GM19351 (cell line): ENCODE measurements around the gene ARID3A.
A peak's percentile ranks its signal among the peaks of the same experiment; 100 is the strongest.

Experiments used
- ATAC-seq: cut with Tn5 transposase; IDR thresholded peaks from one replicate; pipeline ENCODE4 v1.9.1; 2021; ENCODE audit warnings: mild to moderate bottlenecking, moderate library complexity; ENCODE audit not compliant: unreplicated experiment

The ARID3A gene

DNA sequence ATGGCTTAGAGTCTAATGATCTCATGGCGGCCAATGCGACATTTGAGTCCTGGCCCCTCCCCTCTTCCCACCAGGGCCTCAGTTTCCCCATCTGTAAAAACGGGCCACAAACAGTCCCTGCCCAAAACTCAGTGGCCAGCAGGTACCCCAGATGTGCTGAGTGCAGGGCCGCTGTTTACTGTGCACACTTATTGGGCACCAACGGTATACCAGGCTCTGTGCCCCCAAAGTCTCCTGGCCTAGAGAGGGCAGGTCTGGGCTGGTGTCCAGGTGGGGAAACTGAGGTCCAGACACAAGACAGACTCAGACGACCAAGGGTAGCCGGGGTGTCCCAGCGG lies 34.7 kb downstream of the ARID3A start:
- ATAC-seq, result no peak

DNA sequence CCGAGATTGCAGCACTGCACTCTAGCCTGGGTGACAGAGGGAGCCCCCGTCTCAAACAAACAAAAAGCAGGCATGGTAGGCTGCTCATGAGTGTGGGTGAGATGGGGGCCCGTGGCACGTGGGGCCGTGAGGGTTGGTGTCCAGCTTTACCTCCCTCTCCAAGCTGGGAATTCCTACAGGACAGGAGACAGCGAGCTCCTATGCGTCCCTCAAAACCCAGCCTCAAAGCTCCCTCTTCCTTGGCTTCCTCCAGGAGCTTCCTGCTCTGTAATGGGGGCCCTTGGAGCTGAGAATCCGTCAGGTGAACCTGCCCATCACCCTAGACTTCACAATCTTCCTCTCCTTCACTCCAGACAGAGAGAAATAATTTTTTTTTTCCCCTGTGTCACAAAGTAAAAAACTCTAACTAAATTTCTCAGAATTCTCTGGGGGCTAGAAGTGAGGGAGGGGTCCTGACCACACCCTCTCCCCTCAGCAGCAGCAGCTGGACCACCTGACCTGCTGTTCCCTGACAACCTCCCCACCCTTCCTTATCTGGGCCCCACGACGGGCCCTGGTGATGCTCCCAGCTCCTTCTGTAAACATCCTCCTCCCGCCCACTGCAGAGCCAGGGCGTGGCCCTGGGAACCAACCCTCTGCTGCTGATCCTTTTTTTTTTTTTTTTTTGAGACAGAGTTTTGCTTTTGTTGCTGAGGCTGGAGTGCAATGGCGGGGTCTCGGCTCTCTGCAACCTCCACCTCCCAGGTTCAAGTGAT lies 36.2 kb downstream of the ARID3A start:
- ATAC-seq, result no peak

DNA sequence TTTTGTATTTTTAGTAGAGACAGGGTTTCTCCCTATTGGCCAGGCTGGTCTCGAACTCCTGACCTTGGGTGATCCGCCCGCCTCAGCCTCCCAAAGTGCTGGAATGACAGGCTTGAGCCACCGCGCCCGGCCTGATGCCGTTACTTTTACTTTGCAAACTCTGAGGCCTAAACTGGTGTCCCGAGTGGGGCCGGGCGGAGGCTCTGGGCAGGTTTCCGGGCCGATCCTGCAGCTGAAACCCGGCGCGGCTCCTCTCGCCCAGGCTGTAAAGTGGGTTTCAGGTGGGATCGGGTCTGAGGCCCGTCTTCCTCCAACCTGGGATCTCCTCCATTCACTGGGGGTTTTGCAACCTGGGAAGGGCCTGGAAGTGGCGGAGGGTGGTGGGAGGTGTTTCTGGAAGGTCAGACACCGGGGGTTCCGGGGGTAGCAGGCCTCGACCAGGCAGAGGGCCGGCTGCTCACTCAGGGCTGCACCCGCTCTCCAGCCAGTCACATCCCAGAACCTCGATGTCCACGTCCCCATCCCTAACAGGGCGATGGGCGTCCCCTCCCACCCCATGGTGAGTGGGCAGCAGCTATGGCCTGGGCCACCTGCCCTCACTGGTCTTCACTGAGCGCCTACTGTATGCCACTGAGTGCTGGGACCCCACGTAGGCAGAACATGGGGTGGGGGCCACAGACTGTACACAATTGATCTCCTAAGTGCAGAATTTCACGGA lies 37.0 kb downstream of the ARID3A start:
- ATAC-seq, result no peak

DNA sequence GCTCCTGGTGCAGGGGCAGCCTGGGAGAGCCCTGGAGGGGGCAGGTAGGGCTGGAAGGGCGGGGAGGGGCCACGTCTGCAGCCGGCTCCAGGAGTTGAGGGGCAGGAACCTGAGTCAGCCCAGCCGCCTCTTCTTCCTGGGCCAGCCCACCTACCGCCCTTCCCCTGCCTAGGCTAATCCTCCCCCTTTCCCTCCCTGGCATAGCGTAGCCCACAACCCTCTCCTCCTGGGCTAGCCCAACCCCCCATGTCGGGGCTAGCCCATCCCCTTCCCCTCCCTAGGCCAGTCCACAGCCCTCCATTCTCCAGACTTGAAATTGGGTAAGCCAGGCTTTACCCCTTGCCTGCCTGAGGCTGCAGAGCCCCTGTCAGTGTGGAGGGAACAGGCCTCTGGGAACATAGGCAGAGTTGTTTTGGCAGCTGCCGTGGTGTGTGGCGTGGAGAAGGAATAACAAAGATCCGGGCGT lies 37.7 kb downstream of the ARID3A start:
- no peak for ATAC-seq

DNA sequence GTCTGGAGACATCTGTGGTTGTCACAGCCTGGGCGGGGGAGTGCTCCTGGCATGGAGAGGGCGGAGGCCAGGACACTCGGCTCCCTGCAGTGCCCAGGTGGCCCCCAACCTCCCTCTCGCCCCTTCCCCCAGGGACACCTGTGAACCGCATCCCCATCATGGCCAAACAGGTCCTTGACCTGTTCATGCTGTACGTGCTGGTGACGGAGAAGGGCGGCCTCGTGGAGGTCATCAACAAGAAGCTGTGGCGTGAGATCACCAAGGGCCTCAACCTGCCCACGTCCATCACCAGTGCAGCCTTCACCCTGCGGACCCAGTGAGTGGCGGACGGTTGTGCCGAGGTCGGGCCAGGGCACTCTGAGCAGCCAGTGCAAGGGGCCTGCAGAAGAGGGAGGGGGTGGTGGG lies 38.3 kb downstream of the ARID3A start:
- ATAC-seq, result no peak

DNA sequence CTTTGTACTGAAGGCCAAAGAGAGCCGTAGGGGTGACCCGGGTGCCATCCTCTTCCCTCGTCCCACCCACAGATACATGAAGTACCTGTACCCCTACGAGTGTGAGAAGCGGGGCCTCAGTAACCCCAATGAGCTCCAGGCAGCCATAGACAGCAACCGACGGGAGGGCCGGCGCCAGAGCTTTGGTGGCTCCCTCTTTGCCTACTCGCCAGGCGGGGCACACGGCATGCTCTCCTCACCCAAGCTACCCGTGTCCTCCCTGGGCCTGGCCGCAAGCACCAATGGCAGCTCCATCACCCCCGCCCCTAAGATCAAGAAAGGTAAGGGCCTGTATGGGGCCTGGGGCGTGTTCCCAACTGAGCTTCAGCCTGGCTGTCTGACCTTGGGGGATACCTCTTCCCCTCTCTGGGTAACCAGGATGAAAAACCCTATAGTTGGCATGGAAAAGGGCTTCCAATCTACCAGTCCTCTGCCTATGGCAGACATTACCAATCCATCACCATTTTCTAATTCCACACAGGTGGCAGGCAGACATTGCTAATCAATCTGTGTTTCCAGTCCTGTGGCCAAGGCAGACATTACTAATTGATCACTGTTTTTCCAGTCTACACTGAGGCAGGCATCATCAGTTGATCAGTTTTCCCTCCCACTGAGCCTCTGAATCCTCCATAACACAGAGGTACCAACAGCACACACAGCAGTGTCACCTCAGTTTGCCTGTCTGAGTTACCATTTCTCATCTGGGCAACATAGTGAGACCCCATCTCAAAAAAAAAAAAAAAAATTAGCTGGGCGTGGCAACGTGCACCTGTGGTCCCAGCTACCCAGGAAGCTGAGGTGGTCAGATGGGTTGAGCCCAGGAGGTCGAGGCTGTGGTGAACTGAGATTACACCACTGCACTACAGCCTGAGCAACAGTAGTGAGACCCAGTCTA lies 39.2 kb downstream of the ARID3A start:
- ATAC-seq, result no peak

DNA sequence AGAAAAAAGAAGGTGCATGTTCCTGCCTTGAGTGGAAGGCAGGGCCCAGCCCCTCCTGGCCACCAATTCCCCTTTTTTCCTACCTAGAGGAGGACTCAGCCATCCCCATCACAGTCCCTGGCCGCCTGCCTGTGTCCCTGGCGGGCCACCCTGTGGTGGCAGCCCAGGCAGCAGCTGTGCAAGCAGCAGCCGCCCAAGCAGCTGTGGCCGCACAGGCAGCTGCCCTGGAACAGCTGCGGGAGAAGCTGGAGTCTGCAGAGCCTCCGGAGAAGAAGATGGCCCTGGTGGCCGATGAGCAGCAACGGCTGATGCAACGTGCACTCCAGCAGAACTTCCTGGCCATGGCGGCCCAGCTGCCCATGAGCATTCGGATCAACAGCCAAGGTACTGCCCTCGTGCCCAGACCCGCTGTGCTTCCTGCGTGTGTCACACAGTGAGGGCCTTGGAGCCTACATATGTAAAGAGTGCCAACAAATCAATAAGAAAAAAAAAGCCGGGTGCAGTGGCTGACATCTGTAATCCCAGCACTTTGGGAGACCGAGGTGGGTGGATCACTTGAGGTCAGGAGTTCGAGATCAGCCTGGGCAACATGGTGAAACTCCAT lies 40.8 kb downstream of the ARID3A start:
- no peak for ATAC-seq

DNA sequence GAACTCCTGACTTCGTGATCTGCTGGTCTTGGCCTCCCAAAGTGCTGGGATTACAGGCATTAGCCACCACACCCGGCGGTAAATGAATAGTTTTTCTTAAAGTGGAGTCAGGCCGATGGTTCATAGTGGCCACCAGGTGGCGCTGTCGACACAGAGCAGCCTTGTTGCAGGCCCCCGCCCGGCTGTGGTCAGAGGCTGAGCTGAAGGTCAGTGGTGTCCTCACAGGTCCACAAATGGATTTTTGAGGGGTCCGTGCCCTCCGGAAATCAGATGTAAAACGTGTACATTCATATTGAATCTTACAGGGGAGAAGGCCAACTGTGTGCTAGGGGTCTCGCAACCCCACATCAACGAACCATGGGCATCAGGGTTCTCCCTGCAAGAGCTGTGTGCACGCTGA lies 44.9 kb downstream of the ARID3A start:
- ATAC-seq, result no peak

DNA sequence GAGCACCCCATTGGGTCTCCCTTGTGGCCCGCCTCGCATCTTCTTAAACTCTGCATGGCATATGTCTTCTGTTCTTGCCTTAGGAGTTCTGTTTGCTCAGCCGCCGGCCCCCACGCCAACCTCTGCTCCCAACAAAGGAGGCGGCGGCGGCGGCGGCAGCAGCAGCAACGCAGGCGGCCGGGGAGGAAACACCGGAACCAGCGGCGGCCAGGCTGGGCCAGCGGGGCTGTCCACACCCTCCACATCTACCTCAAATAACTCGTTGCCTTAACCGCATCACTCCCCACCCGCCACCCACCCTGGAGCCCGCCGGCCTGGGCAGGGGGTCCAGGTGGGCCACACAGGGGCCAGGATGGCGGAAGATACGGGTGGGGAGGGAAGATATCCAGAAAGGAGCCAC lies 46.0 kb downstream of the ARID3A start:
- no peak for ATAC-seq

DNA sequence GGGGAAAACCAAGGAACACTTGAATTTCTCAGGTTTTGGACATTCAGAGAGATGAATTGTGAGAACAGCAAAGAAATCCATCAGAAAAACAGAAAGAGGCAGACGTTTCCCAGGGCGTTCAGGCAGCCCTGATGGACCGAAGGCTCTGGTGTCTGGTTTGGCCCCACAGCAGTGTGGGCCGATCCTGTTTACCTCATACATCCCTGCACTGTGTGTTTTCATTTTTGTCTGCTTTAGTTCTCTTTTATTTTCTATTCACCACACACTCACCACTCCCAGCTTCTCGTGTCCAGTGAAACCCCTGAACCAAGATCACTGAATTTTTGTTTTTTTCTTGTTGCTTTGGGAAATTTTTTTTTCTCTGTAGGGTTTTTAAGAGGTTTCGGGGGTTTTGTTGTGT lies 46.4 kb downstream of the ARID3A start:
- ATAC-seq, result no peak

DNA sequence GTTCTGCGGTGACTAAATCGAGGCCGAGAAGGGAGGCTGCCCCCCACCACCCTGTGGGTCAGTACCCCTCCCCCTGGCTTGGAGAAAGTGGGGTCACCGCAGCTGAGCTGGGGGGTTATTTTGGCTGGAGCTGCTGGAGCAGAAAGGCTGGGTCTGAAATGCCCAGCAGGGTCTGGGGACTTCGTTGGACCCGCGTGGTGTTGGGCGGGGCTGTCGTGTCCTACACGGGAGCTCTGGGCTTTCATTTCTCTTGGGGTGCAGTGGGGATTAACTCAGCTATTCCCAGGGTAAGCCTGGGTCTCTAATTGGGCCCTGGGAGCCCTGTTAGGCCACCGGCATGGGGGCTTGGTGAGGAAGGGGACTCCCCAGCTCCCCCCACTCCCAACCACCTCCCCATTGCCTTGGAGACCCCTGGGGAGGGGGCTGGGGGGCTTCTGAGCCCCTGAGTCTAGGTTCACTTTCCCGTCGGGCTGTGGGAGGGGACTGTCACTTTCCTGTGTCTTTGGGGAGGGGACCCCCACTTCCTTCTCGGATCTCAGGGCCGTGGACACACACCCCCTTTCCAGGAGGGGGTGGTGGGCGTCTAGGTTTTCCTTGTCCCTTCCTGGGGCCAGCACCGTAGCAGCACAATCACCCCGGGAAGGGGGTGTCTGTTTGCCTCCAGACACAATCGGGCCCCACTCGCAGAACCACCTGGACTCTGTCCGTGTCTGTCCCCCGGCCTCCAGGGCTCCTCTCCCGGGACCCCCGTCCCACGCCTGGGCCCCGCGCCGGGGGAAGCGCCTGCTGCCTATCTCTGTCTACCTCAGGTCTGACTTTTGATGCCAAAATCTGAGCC lies 48.1 kb downstream of the ARID3A start:
- no peak for ATAC-seq

DNA sequence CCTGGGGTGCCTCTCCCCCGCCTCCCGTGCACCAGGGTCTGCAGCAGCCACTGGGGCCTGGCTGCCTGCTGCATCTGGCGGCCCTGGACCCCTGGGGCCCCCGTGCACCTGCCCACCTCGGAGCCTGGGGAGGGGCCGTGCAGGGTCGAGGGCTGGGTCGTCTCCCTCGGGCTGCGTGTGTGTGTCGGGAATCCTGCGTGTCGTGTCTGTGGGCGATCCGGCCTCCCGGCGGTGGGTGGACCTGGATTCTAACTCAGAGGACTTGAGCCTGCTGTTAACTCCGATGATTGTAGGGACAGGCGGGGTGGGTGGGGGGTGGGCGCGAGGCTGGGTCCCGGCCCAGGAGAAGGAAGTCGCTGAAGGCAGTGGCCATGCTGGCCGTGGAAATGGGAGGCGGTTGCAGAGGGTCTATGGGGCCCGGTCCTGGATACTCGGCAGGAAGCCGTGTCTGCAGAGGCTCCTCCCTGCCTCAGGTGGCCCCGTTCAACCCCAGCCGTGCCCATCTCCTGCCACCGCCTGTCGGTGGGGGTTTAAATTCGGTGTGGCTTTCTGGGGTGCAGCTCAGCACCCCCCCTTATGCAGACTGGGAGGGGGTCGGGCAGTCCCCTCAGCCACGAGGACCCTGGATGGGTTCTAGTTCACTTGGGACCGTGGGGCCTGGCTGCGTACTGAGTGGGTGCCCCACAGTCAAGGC lies 48.9 kb downstream of the ARID3A start:
- no peak for ATAC-seq

DNA sequence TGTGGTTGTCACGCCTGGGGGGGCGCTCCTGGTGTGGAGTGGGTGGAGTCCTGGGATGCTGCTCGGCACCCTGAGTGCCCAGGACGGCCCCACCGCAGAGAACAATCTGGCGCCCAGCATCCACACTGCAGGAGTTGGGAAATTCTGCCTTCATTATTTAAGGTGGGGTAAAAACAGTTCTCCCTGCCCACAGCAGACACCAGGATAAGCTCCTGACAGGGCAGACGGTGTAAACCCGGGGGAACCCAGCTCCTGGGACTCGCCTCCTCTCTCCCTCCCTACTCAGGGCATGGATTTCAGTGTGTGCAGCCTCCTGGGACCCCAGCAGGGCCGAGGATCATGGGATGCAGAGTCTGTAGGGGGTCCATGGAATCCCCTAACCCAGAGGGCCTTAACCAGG lies 50.6 kb downstream of the ARID3A start:
- no peak for ATAC-seq

DNA sequence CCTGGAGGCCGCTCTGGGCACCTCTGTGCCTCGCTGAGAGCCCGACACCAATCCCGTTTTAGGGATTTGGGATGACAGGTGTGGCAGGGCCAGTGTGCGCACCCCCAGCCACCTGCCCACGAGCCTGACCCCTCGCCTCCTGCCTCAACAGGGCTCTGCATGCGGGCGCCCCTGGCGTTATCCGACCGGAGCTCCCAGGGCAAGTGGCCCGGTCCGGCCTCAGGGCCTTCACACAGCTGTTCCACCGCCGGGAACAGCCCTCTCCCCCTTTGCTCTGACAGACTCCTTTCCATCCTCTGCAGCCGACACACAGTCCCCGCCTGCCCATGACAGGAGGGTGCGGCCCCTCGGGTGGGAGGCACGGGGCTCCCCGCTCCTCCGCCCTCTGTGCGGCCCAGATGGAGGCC lies 51.2 kb downstream of the ARID3A start:
- ATAC-seq, result no peak

DNA sequence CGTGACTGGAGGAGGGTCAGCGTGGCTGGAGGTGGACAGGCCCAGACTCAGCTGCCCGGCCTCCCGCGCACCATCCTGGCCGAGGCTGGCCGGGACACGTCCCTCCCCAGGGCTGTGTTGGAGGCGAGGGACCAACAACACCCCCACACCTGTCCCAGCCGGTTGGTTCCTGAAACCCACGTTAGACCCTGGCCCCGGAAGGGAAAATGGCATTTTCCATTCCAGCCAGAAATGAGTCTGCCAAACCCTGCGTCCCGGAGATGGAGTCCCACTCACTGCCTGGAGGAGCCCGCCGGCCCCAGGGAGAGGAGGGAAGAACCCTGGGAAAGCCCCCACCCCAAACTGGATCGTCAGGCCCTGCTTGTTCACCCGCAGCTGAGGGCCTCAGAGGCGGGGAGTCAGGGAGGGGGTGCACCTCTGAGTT lies 53.5 kb downstream of the ARID3A start:
- no peak for ATAC-seq

DNA sequence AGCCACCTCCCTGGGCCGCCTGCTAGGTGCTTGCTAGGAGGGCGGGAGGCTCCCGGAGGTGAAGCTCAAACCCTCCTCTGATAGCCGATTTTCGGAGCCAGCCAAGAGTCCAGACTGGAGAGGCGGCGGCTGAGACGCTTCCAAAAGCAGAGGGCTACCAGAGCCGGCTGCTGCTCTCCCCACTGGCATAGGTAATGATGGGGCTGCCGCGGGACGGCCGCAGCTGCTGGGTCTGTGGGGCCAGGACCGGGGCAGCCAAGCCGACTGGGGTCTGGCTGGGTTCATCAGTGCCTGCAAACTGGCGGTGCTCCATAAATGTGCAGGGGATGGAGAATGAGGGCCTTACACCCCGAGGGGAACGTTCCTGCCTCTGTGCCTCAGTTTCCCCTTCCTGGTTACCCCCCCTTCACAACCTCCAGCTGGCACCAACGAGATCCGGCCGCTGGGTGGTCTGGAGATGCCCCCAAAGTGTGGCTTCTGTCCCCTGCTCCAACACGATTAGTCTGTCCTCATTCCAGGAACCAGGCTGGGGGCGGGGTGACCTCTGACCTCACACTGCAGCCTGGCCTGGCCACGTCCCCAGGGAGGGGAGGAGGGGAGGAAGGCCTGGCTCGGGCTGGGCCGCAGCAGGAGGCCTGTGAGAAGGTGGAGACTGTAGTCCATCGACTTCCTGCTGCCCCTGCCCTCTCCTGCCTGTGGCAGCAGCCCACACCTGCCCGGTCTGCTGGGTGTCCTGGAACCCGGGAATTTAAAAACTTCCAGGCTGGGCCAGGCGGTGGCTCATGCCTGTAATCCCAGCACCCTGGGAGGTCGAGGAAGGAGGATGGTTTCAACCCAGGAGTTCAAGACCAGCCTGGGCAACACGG lies 54.5 kb downstream of the ARID3A start:
- ATAC-seq, result no peak

DNA sequence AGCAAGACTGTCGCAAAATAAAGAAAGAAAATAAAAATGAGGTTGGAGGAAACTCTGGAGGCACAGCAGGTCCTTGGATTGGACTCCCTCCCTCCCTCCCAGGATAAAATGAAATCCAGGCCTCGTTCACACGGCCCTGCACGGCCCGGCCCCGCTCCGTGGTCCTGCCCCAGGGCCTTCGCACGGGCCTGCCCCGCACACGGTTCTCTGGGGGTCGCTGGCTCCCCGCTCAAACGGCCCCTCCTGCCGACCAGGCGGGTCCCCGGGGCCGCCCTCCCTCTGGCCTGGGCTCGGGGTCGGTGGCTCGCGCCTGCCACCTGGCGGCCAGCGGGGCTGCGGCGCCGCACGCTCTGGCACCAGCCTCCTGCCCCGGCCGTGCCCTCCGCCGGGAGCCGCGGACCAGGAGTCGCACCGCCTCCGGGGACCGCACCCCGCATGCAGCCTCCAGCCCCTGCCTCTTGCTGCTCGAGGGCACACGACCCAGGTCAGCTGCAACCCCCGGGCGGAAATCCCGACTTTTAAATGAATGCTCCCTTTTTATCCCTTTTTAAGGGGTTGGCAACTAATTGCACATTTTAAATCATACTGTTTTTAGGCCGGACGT lies 56.8 kb downstream of the ARID3A start:
- ATAC-seq, result peak; percentile 45
